GM12874 (cell line): Measurements from ENCODE around the gene LCLAT1.

Experiments used
- TF ChIP-seq, protein P1 (sequence below): IDR thresholded peaks from 2 replicates; pipeline ENCODE4 v1.5.1; 2011; ENCODE audit warnings: low read depth, mild to moderate bottlenecking, control low read depth, low read length, moderate library complexity; ENCODE audit not compliant: insufficient read depth

LCLAT1 gene

DNA sequence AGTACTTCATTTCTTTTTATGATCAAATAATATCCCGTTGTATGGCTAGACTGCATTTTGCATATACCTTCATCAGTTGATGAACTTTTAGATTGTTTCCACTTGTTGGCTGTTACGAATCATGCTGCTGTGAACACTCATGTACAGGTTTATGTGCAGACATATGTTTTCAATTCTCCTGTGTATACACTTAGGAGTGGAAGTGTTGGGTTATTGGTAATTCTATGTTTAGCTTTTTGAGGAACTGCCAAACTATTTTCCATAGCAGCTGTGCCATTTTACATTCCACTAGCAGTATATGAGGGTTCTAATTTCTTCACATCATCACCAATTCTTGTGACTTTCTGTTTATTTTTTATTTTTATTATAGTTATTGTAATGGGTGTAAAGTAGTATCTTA is 32.1 kb upstream of the LCLAT1 start:
- TF ChIP-seq, protein P1, sequence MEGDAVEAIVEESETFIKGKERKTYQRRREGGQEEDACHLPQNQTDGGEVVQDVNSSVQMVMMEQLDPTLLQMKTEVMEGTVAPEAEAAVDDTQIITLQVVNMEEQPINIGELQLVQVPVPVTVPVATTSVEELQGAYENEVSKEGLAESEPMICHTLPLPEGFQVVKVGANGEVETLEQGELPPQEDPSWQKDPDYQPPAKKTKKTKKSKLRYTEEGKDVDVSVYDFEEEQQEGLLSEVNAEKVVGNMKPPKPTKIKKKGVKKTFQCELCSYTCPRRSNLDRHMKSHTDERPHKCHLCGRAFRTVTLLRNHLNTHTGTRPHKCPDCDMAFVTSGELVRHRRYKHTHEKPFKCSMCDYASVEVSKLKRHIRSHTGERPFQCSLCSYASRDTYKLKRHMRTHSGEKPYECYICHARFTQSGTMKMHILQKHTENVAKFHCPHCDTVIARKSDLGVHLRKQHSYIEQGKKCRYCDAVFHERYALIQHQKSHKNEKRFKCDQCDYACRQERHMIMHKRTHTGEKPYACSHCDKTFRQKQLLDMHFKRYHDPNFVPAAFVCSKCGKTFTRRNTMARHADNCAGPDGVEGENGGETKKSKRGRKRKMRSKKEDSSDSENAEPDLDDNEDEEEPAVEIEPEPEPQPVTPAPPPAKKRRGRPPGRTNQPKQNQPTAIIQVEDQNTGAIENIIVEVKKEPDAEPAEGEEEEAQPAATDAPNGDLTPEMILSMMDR, result no peak

DNA sequence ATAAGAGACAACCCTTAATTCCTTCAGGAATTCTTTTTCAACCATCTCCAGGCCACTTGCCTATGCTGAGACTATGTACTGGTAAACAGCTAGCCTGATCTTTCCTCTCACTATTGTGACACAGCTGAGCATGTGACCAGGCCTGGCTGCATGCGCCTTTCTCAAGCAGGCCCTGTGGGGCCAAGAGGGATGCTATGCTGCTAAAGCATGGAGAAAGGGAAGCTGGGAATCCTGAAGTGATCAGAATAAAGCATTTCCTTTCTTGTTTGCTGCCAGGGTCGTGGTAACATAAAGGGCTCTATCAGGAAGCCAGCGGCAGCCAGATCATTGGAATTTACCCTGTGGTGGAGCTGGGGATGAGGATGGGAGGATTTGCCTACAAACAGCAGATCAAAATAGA is 29.8 kb upstream of the LCLAT1 start:
- TF ChIP-seq, protein P1, result no peak

DNA sequence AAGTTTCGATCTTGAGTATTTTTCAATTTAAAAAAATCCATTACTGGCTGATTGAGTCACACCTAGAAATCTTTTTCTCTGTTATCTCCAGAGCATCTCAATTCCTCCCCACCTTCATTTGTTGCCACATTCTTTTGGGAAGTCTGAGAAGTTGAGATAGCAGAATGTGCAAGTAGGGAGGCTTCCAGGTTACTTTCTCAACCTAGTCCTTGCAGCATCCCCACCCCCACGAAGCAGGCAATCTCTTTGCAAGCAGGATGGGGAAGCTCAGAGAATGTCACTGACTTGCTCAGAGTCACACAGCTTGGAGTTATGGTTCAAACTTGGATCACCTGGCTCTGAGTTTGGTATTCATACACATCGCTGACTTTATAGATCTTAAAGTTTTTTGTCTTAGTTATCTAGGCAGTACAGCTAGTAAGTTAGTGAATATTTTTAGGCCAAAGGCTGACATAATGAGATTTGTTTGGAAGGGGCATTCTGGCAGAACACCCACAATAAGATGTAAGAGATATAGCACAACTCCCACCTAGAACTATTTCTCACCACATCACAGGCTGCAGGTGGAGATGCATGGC is 25.9 kb upstream of the LCLAT1 start:
- TF ChIP-seq, protein P1, result no peak

DNA sequence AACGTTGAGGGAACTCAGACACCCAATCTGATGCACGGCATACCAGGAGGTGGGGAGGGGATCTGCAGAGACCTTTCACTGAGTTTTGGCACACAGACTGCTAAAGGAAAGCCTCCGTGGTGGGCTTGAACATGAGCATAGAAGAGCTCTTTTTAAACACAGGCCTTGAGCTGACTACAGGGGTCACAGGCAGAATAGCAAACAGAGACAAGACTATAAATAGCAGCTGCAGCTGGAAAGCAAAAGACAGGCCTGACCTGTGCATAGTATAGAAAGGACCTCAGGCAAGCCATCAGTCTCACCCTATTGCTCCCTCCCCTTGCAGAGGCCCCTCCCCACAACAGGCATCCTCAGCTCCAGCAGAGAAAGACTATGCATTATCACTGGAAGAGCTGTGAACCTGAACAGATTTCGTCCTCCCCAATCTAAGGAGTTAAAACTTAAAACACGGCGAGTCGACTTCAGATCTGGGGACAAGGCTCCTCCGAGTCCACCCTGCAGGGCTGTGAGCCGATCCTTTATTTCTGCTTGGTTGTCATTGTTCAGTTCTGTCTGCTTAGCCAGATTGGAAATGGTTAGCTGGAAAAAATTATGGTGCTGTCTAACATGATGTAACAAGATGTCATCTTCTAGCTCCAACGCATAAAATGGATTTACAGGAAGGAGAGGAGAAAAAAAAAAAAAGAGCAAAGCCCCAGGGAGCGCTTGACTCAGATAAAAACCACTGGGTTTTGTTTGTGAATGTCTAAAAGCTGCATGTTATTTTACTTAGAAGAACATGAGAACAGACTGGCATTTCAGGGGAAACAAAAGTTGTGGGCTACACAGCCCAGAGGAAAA is 25.2 kb upstream of the LCLAT1 start:
- TF ChIP-seq, protein P1, result no peak

DNA sequence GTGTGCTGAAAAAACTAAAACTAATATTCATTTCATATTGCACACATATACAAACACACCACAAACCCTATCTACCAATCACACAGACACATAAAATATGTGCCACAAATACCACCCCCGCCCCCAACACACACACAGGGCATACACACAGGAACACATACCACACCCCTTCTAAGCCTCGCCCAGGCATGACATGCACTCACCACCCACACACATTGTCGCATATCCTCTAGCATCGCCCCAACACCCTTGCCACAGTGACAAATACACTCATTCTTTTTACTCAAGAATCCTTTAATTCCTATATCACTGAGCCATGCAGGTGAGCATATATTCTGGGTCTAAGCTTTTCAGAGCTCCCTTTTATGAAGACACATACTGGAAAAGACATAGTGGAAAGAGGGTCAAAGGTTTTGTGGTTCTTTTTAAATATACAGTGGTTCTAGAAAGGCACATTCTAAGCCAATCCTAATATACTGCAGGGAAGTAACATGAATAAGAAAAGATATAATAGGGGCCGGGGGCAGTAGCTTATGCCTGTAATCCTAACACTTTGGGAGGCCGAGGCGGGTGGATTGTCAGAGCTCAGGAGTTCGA is 24.5 kb upstream of the LCLAT1 start:
- TF ChIP-seq, protein P1, result no peak

DNA sequence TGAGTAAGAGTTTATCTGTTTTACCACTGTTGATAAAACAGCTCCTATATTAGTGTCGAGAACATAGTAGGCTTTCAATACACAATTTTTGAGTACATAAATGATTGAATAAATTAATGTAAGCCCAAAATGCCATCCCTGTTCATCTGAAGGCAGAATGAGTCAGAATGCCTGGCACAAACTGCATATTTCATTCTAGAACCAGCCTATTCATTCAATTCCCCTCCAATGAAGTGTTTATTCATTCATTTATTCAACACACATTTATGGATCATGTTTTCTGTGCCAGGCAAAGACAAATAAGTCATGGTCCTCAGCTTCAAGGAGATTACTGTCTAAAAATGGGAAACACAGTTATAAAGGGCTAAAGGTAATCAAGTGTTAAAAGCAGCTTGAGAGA is 22.8 kb upstream of the LCLAT1 start:
- TF ChIP-seq, protein P1, result no peak

DNA sequence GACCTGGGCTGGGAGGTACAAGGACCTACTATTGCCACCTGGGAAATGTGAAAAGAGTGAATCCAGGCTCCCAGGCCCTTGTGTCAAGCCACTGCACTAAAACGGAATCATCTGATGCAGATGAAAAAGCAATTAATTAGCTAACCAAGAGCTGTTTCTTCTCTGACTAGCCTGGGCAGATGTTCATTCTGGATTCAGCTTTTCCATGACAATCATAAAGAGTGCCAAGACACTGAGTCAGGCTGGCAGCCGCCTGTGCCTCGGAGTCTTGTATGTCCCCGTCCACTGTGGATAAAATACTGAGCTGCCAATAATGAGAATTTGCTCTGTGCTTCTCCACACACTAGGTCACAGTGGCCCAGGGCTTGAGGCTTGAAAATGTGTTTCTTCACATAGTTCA is 21.7 kb upstream of the LCLAT1 start:
- TF ChIP-seq, protein P1, result no peak
